Testis (tissue), 5 donors: ENCODE data around the gene GCNT1. TPM values are rescaled to one million over a fixed set of nuclear protein-coding genes. Genes with fewer than 3 reads are reported as not detected.

Experiments used
- DNase-seq: peaks from one replicate; pipeline ENCODE4 v3.0.0-alpha.2; 2019
- H3K27ac ChIP-seq, 2 donors: fragments of 200-600 bp; sonication (generic); one replicate each; pipeline ENCODE4 v1.5.1; 2019
- H3K27me3 ChIP-seq: fragments of 200-600 bp; sonication (generic); one replicate; pipeline ENCODE4 v1.5.1; 2019
- H3K36me3 ChIP-seq: fragments of 200-600 bp; sonication (generic); one replicate; pipeline ENCODE4 v1.5.1; 2017; ENCODE audit warnings: low read depth; ENCODE audit errors: missing control alignments
- H3K4me1 ChIP-seq: fragments of 200-600 bp; sonication (generic); one replicate; pipeline ENCODE4 v1.5.1; 2019
- H3K4me3 ChIP-seq, 2 donors: fragments of 200-600 bp; sonication (generic); one replicate each; pipeline ENCODE4 v1.5.1; 2017 to 2019
- H3K9me3 ChIP-seq: fragments of 200-600 bp; sonication (generic); one replicate; pipeline ENCODE4 v1.5.1; 2017
- CTCF ChIP-seq, 3 experiments: fragments of 450-650 bp in 2 of 3; fragments of 200-600 bp in 1 of 3; sonication (generic) in 1 of 3; IDR thresholded peaks; one replicate each; pipeline ENCODE4 v1.5.1; 2016 to 2019; ENCODE audit warnings: antibody characterized with exemption in 3 of 3, mild to moderate bottlenecking in 2 of 3, moderate library complexity in 1 of 3
- POLR2A ChIP-seq: fragments of 450-650 bp; IDR thresholded peaks from one replicate; pipeline ENCODE4 v1.6.1; 2017; ENCODE audit warnings: antibody characterized with exemption, mild to moderate bottlenecking, moderate library complexity
- WGBS, 2 donors: methylation state at CpG; one replicate each; pipeline ENCODE4 v1.1.5; 2018; 5-methylcytosine and 5-hydroxymethylcytosine counted together
- intact Hi-C: fragments of 100-400 bp; cut with DNase I; formaldehyde crosslinking; loops from one replicate; pipeline ENCODE4 v1.15.1; 2023; ENCODE audit warnings: low total_unique reads
- long read RNA-seq, 2 donors: transcript quantifications; one replicate each; lab custom pipeline, GENCODE V29; 2026
- polyA plus RNA-seq: library from polyadenylated mRNA; stranded (reverse); fragments of 350-450 nt; fragmentation: Illumina TruSeq; extraction: RNeasy Lipid Tissue Mini Kit (QIAGEN cat#74804); gene quantifications from one replicate; pipeline ENCODE4 v1.2.3, GENCODE V29; 2014; ENCODE audit warnings: low read depth, low replicate concordance; ENCODE audit not compliant: insufficient read depth
- total RNA-seq, 2 donors: library from RNA; depleted of rRNA; stranded (reverse); fragments of >200 nt; gene quantifications; one replicate each; pipeline ENCODE4 v1.2.3, GENCODE V29; 2016

Gene GCNT1
- total RNA-seq: 1 to 10 TPM; 2.1 to 7.5 TPM
- 6.0 TPM for polyA plus RNA-seq
- long read RNA-seq, donor 1, full-length matches to known transcripts: 2 of 2 reads
- long read RNA-seq, donor 1, partial matches to known transcripts: 0 of 2 reads
- long read RNA-seq, donor 1, other reads (novel, unspliced or antisense): 0 of 2 reads
- long read RNA-seq, donor 2, full-length matches to known transcripts: 1 of 7 reads
- long read RNA-seq, donor 2, partial matches to known transcripts: 6 of 7 reads
- long read RNA-seq, donor 2, other reads (novel, unspliced or antisense): 0 of 7 reads

DNA sequence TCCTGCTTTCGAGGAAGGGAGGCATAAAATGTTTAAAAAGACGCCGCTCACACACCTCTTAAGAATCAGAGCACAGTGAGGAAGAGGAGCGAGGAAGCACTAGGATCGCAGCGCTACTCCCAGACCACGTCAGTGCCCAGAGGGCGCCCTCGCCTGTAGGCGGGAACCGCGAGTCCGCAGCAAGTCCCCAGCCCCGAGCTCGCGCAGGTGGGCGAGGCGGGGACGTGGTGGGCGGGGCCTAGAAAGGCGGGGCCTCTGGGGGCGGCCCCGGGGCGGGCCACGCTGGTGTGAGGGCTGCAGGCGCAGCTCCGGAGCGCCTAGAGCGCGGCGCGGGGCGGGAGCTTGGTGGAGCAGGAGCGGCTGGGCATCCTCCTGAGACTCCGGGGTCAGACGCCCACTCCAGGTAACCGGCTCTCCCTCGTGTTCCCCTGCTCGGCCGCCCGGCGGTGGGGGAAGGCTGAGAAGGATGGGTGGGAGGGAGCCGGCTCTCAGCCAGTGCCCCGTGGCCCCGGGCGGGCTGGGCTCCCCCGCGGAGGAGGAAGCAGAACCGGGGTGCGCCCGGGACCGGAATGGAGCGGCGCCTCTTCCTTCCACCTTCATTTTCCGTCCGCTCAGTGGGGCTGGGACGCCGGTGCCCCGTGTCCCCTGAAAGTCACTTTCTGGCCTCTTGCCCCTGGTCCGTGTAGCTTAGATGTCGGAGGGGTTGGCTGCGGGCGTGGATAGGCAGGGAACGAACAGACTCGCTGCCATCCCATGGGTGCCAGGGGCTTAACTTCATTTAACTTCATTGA is at the start of gene GCNT1:
GCNT1 (plus strand) TSS at position 280 of the 791 bp plus-strand sequence. CDS start 43,200 bp downstream, outside the sequence.
- Histone ChIP-seq H3K9me3 (no peaks in the 10 kb centered on the region), H3K4me3 (peak within 1 kb of the TSS; percentile 56 to 67), H3K4me1 (peaks cover 4% of the 10 kb centered on the region), H3K36me3 (no peaks in the 10 kb centered on the region), H3K27me3 (no peaks in the 10 kb centered on the region), H3K27ac (peak within 1 kb of the TSS in 1 of 2 donors; percentile 36)
- intact Hi-C loops: no loop called here
- no peak for TF ChIP-seq POLR2A
- peak in 1 of 3 experiments; percentile 12 for TF ChIP-seq CTCF (IDR thresholded peaks at IDR 0.05)
- peak; percentile 91 for DNase-seq
- WGBS, 2 donors: 1 to 2% methylated on average over 31 to 64 of the region's 65 CpGs

DNA sequence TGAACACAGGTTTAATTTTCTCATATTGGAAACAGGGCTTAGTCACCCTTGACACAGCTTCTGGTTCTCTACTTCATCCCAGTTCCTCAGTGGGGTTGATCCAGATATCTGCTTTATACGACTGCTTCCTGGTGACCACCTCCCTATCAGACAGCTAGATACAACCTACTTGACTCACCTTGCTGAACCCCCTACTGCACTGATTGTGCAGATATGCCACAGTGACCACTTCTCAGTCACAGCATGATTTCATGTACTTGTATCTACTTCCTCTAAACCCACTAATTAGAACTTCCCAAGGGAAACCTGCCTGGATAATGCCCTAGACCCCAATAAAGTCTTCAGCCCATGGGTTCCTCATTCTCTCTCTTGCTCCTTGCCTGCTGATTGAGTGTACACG is 46.3 kb upstream of the GCNT1 start:
- no peak for TF ChIP-seq POLR2A
- TF ChIP-seq CTCF (IDR thresholded peaks at IDR 0.05): no peak
- Histone ChIP-seq H3K36me3 (no peaks in the 10 kb centered on the region), H3K27ac (no peak overlapping the region), H3K4me3 (no peak overlapping the region), H3K9me3 (no peaks in the 10 kb centered on the region), H3K27me3 (no peaks in the 10 kb centered on the region), H3K4me1 (no peaks in the 10 kb centered on the region)
- intact Hi-C loops: no loop called here
- DNase-seq: no peak
- 63 to 70% methylated on average over 2 of the region's 2 CpGs for WGBS, 2 donors

GRCh38 chr9:76413658-76414057 is 45.3 kb upstream of the GCNT1 start:
- H3K27ac ChIP-seq: no peak overlapping the region
- H3K27me3 ChIP-seq: no peaks in the 10 kb centered on the region
- no peak for TF ChIP-seq POLR2A
- TF ChIP-seq CTCF (IDR thresholded peaks at IDR 0.05): no peak
- H3K9me3 ChIP-seq: no peaks in the 10 kb centered on the region
- H3K4me3 ChIP-seq: no peak overlapping the region
- intact Hi-C loops: no loop called here
- DNase-seq: no peak
- H3K36me3 ChIP-seq: no peaks in the 10 kb centered on the region
- no peaks in the 10 kb centered on the region for H3K4me1 ChIP-seq

DNA sequence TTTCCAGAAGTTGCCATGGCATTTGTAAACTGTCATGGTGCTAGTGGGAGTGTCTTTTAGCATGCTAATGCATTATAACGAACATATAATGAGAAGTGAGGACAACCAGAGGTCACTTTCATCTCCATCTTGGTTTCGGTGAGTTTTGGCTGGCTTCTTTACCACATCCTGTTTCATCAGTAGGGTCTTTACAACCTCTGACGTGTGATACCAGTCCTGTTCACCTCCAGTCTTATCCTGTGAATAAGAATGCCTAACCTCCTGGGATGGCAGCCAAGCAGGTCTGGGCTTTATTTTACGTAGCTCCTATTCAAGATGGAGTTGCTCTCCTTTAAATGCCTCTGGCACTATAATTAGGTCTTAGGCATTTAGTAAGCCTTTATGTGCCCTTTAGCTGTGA is 44.3 kb upstream of the GCNT1 start:
- no peak for DNase-seq
- no peaks in the 10 kb centered on the region for H3K27me3 ChIP-seq
- H3K27ac ChIP-seq: no peak overlapping the region
- intact Hi-C loops: no loop called here
- no peaks in the 10 kb centered on the region for H3K9me3 ChIP-seq
- no peaks in the 10 kb centered on the region for H3K4me1 ChIP-seq
- TF ChIP-seq CTCF (IDR thresholded peaks at IDR 0.05): no peak
- no peak for TF ChIP-seq POLR2A
- H3K36me3 ChIP-seq: no peaks in the 10 kb centered on the region
- H3K4me3 ChIP-seq: no peak overlapping the region
- WGBS, 2 donors: 76 to 78% methylated on average over 4 of the region's 4 CpGs
